Sigmoid colon (tissue), 4 donors: ENCODE measurements around the gene KASH5.

ENCODE experiments used
- CTCF ChIP-seq, 4 experiments: fragments of 450-650 bp in 3 of 4; fragments of 200-600 bp in 1 of 4; IDR thresholded peaks; one replicate each; pipeline ENCODE4 v1.5.1; 2016 to 2019; ENCODE audit warnings: antibody characterized with exemption in 4 of 4, mild to moderate bottlenecking in 3 of 4, moderate library complexity in 2 of 4
- EP300 ChIP-seq, 4 donors: sonication (generic); formaldehyde crosslinking; IDR thresholded peaks; one replicate each; pipeline ENCODE4 v1.6.1; 2017; ENCODE audit warnings: antibody characterized with exemption in 4 of 4
- POLR2A ChIP-seq, 2 donors: fragments of 450-650 bp; IDR thresholded peaks; one replicate each; pipeline ENCODE4 v1.6.1; 2016; ENCODE audit warnings: antibody characterized with exemption in 2 of 2, mild to moderate bottlenecking in 2 of 2, moderate library complexity in 2 of 2

GRCh38 chr19:49361438-49362047 lies 26.5 kb upstream of the KASH5 start:
- TF ChIP-seq CTCF (IDR thresholded peaks at IDR 0.05), result peak in 1 of 4 experiments; percentile 3
- TF ChIP-seq EP300 (IDR thresholded peaks at IDR 0.05), result peak in 1 of 4 donors; percentile 7
- TF ChIP-seq POLR2A (IDR thresholded peaks at IDR 0.05), result peak; percentile 31 to 58
